NCI-H128 (cell line): ENCODE results near the gene B4GALNT2.

ENCODE experiments used
- DNase-seq: peaks from one replicate; lab custom pipeline; 2025; ENCODE audit not compliant: unreplicated experiment; lab: John Stamatoyannopoulos, UW

Gene B4GALNT2

GRCh38 chr17:49210158-49211029, 77.8 kb downstream of the B4GALNT2 start, which contains the start of the genes ABI3 and GNGT2:
Gene ABI3, plus strand, starts transcription at chr17:49210707. Its CDS starts 18 bp downstream, at chr17:49210725.
Gene GNGT2, minus strand, starts transcription at chr17:49210574. Its CDS starts 3,152 bp downstream, at chr17:49207422.
- DNase-seq: no peak

- no peak for DNase-seq
Observed at GRCh38 chr17:49213399-49213798, 80.8 kb downstream of the B4GALNT2 start.

- DNase-seq: no peak
Observed at GRCh38 chr17:49213847-49214246, 81.3 kb downstream of the B4GALNT2 start.

GRCh38 chr17:49214676-49215360, 82.2 kb downstream of the B4GALNT2 start:
- DNase-seq: no peak

GRCh38 chr17:49216482-49216881, 83.9 kb downstream of the B4GALNT2 start:
- no peak for DNase-seq

GRCh38 chr17:49216953-49217650, 84.5 kb downstream of the B4GALNT2 start:
- DNase-seq: no peak

- no peak for DNase-seq
Observed at GRCh38 chr17:49217651-49218413, 85.3 kb downstream of the B4GALNT2 start.

GRCh38 chr17:49218941-49219913, 86.7 kb downstream of the B4GALNT2 start:
- DNase-seq: no peak

GRCh38 chr17:49219987-49220386, 87.4 kb downstream of the B4GALNT2 start:
- no peak for DNase-seq

- DNase-seq: no peak
Observed at GRCh38 chr17:49223168-49223516, 90.6 kb downstream of the B4GALNT2 start.

GRCh38 chr17:49223517-49224197, 91.1 kb downstream of the B4GALNT2 start:
- no peak for DNase-seq

GRCh38 chr17:49224198-49224996, 91.8 kb downstream of the B4GALNT2 start:
- DNase-seq: no peak

- DNase-seq: no peak
Observed at GRCh38 chr17:49224997-49225337, 92.4 kb downstream of the B4GALNT2 start.

- no peak for DNase-seq
Observed at GRCh38 chr17:49225554-49226236, 93.1 kb downstream of the B4GALNT2 start.
